HG02870 (cell line): Measurements from ENCODE around the gene PIK3C2A.

Experiments
- ATAC-seq: cut with Tn5 transposase; IDR thresholded peaks from one replicate; pipeline ENCODE4 v1.9.1; 2021; ENCODE audit warnings: mild to moderate bottlenecking, moderate library complexity; ENCODE audit not compliant: unreplicated experiment

The PIK3C2A gene

GRCh38 chr11:17163291-17163690 lies 44.5 kb downstream of the PIK3C2A start:
- no peak for ATAC-seq

DNA sequence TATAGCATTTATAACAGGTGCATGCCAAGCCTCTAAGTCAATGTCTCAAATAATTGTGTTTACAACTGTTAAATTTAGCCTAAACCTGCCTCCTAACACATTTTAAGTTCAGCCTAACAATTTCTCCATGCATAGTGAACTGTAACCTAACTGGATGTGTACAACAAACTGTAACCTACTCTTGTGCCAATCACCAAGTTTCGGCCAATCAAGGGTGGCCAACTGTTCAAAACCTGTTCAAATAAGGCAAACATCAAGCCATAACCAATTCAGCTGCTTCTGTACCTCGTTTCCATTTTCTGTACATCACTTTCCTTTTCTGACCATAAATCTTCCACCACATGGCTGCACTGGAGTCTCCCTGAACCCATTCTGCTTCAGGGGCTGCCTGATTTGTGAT lies 45.4 kb downstream of the PIK3C2A start:
- ATAC-seq: no peak

DNA sequence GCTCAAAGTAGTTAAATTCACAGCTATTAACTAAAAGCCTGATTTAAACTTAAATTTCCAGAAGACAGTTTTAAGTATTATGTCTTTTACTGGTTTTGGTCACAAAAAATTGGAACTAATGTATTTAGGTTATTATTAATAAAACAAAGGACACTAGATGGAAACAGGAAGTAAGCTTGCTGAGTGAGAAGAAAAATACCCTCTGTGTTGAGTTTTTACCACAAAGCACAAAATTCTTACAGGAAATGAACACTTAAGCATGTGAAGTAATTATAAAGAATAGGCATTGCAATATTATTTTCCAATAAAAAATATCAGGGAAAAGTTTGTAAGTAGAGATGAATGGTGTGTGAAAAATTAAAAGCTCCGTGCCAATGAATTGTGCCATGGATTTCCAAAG lies 46.3 kb downstream of the PIK3C2A start:
- peak; percentile 52 for ATAC-seq

- no peak for ATAC-seq
Measured at GRCh38 chr11:17159441-17159840, 48.3 kb downstream of the PIK3C2A start.
